Measurements from ENCODE around the gene POLR2I. TPM values are rescaled to one million over a fixed set of nuclear protein-coding genes. Genes with fewer than 3 reads are reported as not detected.

The POLR2I gene
- polyA plus RNA-seq, 3 donors = 21.2 to 73.9 (median 57.9) TPM

GRCh38 chr19:36089847-36090246 is 24.8 kb downstream of the POLR2I start:
- H3K9me3 ChIP-seq (replicated peaks in 1 of 2; ENCODE audit: control insufficient read depth in 1 of 2, insufficient read depth in 1 of 2, low read length in 2 of 2) = no peaks in the 10 kb centered on the region
- no peaks in the 10 kb centered on the region for H4K20me1 ChIP-seq (ENCODE audit: insufficient read depth, low read length)
- no peak overlapping the region for H3K4me2 ChIP-seq (replicated peaks; ENCODE audit: extremely low read depth, low read length, poor library complexity, severe bottlenecking)
- H3K27me3 ChIP-seq (ENCODE audit: control insufficient read depth in 2 of 2, insufficient read depth in 2 of 2, low read length in 2 of 2) = no peaks in the 10 kb centered on the region
- no peak overlapping the region for H3K27ac ChIP-seq (ENCODE audit: low read depth in 1 of 2, low read length in 2 of 2)
- no peak for TF ChIP-seq CTCF (IDR thresholded peaks at IDR 0.05)
- intact Hi-C loops (cut with micrococcal nuclease) = no loop called here
- no peak overlapping the region for H3K4me3 ChIP-seq (replicated peaks in 1 of 3; ENCODE audit: low read depth in 2 of 3, low read length in 3 of 3)
- peaks cover 0 to 2% (median 0%) of the 10 kb centered on the region in 3 donors for H3K27me3 Mint-ChIP-seq (ENCODE audit: low read depth in 3 of 3)
- H3K36me3 ChIP-seq (replicated peaks in 1 of 2; ENCODE audit: control insufficient read depth in 1 of 2, insufficient read depth in 2 of 2, low read length in 2 of 2) = peaks cover 49 to 87% of the 10 kb centered on the region in 2 donors
- H2AFZ ChIP-seq (ENCODE audit: insufficient read depth, low read depth, low read length, poor library complexity, severe bottlenecking) = no peak overlapping the region
- no peak for DNase-seq
- H3K36me3 Mint-ChIP-seq = peaks cover 50 to 95% of the 10 kb centered on the region in 2 donors
- no peaks in the 10 kb centered on the region for H3K4me1 Mint-ChIP-seq
- 100% methylated on average over 1 of the region's 5 CpGs for WGBS (ENCODE audit: insufficient coverage)
- no peaks in the 10 kb centered on the region for H3K9me3 Mint-ChIP-seq
- no peak overlapping the region for H3K9ac ChIP-seq (ENCODE audit: insufficient read depth, low read length, poor library complexity, severe bottlenecking)
- peak overlapping the region in 2 of 7 donors; percentile 19 to 66 for H3K27ac Mint-ChIP-seq
- H3K79me2 ChIP-seq (ENCODE audit: insufficient read depth, low read length) = no peaks in the 10 kb centered on the region
- no peak overlapping the region for H3K4me3 Mint-ChIP-seq
- H3K4me1 ChIP-seq (ENCODE audit: control insufficient read depth in 1 of 2, insufficient read depth in 2 of 2, low read length in 2 of 2) = no peaks in the 10 kb centered on the region

DNA sequence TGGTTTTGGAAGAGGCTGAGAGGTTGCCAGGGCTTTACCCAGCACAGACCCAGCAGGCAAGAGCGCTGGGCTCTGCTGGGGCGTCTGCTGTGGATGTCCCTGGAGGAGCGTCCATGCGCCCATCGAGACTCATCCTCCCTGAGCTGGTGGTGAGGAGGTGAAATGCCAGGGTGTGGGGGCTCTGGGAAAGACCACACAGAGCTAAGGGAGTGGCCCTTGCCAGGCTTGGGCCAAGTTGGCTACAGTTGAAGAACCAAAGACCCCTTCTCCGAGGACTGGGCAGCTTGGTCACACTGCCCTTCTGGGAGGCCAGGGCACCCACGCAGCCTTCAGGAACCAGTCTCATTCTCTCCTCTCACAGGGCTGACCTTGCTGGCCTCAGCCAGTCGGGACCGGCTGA is 28.3 kb downstream of the POLR2I start:
- Histone ChIP-seq H3K27me3 (ENCODE audit: control insufficient read depth in 2 of 2, insufficient read depth in 2 of 2, low read length in 2 of 2) (no peaks in the 10 kb centered on the region), H3K4me3 (replicated peaks in 1 of 3; ENCODE audit: low read depth in 2 of 3, low read length in 3 of 3) (no peak overlapping the region), H3K4me1 (ENCODE audit: control insufficient read depth in 1 of 2, insufficient read depth in 2 of 2, low read length in 2 of 2) (no peaks in the 10 kb centered on the region), H4K20me1 (ENCODE audit: insufficient read depth, low read length) (no peaks in the 10 kb centered on the region), H3K4me2 (replicated peaks; ENCODE audit: extremely low read depth, low read length, poor library complexity, severe bottlenecking) (no peak overlapping the region), H3K27ac (ENCODE audit: low read depth in 1 of 2, low read length in 2 of 2) (no peak overlapping the region), H3K9ac (ENCODE audit: insufficient read depth, low read length, poor library complexity, severe bottlenecking) (no peak overlapping the region), H2AFZ (ENCODE audit: insufficient read depth, low read depth, low read length, poor library complexity, severe bottlenecking) (no peak overlapping the region), H3K9me3 (replicated peaks in 1 of 2; ENCODE audit: control insufficient read depth in 1 of 2, insufficient read depth in 1 of 2, low read length in 2 of 2) (no peaks in the 10 kb centered on the region), H3K79me2 (ENCODE audit: insufficient read depth, low read length) (no peaks in the 10 kb centered on the region), H3K36me3 (replicated peaks in 1 of 2; ENCODE audit: control insufficient read depth in 1 of 2, insufficient read depth in 2 of 2, low read length in 2 of 2) (peaks cover 66 to 91% of the 10 kb centered on the region in 2 donors)
- Mint-ChIP-seq H3K36me3 (peaks cover 65 to 96% of the 10 kb centered on the region in 2 donors), H3K27me3 (ENCODE audit: low read depth in 3 of 3) (peaks cover 0 to 6% (median 0%) of the 10 kb centered on the region in 3 donors), H3K4me3 (no peak overlapping the region), H3K9me3 (no peaks in the 10 kb centered on the region), H3K4me1 (no peaks in the 10 kb centered on the region), H3K27ac (no peak overlapping the region)
- intact Hi-C loops (cut with micrococcal nuclease) = no loop called here
- TF ChIP-seq CTCF (IDR thresholded peaks at IDR 0.05) = no peak
- no peak for DNase-seq
- WGBS (ENCODE audit: insufficient coverage) = 94% methylated on average over 8 of the region's 9 CpGs
